HCT116 (cell line): ENCODE data around the gene AMN.

Experiments
- EZH2phosphoT487 ChIP-seq: fragments of 200-600 bp; IDR thresholded peaks from 2 replicates; pipeline ENCODE4 v1.6.1; 2018; ENCODE audit warnings: antibody characterized with exemption, borderline replicate concordance
- FOSL1 ChIP-seq: IDR thresholded peaks from 2 replicates; pipeline ENCODE4 v1.6.1; 2012; ENCODE audit warnings: low read depth
- POLR2A ChIP-seq: IDR thresholded peaks from 2 replicates; pipeline ENCODE4 v1.7.0; 2011; ENCODE audit warnings: borderline replicate concordance; ENCODE audit not compliant: insufficient read depth, insufficient read length; ENCODE audit errors: extremely low read depth
- POLR2AphosphoS5 ChIP-seq: IDR thresholded peaks from 2 replicates; pipeline ENCODE4 v1.6.1; 2011; ENCODE audit warnings: mild to moderate bottlenecking, low read depth, low read length, moderate library complexity
- ZNF274 ChIP-seq: fragments of 200-500 bp; sonication (Bioruptor generic); IDR thresholded peaks from 2 replicates; pipeline ENCODE4 v1.6.1; 2014; ENCODE audit warnings: mild to moderate bottlenecking, low read depth, low read length, inconsistent platforms
- TF ChIP-seq, protein P1 (sequence below), 3 experiments: fragments of 200-600 bp in 1 of 3; sonication (generic) in 1 of 3; IDR thresholded peaks in 2 of 3; conservative IDR thresholded peaks in 1 of 3; 2 replicates each; pipeline ENCODE4 v1.5.1; 2012 to 2017; ENCODE audit warnings: low read depth in 2 of 3, low read length in 2 of 3, antibody characterized with exemption in 1 of 3, borderline replicate concordance in 1 of 3, control low read depth in 1 of 3, mild to moderate bottlenecking in 1 of 3, mixed read lengths in 1 of 3, mixed run types in 1 of 3, moderate library complexity in 1 of 3; ENCODE audit not compliant: insufficient read depth in 1 of 3

DNA sequence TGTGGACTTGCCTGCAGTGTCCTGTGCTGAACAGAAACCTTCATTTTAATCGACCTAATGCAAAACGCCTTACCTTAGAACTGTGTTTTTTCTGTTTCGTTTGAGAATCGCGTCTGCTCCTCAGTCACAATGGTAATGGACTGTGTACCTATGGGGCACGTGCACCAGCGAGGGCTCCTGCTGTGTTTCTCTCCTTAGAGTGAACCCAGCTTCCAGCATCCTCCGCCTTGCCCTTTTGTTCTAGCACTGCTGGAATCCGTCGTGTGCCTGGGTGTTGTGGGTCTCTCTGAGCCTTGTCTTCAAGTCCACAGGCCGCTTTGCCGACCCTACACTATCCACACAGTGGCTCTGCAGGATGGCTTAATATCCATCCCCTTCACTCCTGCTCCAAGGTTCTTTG is 3.6 kb downstream of the AMN start:
- TF ChIP-seq ZNF274 (no peak), POLR2A (no peak), EZH2phosphoT487 (no peak), POLR2AphosphoS5 (no peak), FOSL1 (no peak)
- TF ChIP-seq, protein P1, sequence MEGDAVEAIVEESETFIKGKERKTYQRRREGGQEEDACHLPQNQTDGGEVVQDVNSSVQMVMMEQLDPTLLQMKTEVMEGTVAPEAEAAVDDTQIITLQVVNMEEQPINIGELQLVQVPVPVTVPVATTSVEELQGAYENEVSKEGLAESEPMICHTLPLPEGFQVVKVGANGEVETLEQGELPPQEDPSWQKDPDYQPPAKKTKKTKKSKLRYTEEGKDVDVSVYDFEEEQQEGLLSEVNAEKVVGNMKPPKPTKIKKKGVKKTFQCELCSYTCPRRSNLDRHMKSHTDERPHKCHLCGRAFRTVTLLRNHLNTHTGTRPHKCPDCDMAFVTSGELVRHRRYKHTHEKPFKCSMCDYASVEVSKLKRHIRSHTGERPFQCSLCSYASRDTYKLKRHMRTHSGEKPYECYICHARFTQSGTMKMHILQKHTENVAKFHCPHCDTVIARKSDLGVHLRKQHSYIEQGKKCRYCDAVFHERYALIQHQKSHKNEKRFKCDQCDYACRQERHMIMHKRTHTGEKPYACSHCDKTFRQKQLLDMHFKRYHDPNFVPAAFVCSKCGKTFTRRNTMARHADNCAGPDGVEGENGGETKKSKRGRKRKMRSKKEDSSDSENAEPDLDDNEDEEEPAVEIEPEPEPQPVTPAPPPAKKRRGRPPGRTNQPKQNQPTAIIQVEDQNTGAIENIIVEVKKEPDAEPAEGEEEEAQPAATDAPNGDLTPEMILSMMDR (IDR thresholded peaks at IDR 0.05 in 2 of 3, conservative IDR thresholded peaks at IDR 0.05 in 1 of 3; ENCODE audit: borderline replicate concordance in 1 of 3, insufficient read depth in 1 of 3, low read depth in 2 of 3, low read length in 2 of 3): no peak
